ENCODE results near the gene EPDR1.
A peak's percentile ranks its signal among the peaks of the same experiment; 100 is the strongest.

EPDR1 gene

DNA sequence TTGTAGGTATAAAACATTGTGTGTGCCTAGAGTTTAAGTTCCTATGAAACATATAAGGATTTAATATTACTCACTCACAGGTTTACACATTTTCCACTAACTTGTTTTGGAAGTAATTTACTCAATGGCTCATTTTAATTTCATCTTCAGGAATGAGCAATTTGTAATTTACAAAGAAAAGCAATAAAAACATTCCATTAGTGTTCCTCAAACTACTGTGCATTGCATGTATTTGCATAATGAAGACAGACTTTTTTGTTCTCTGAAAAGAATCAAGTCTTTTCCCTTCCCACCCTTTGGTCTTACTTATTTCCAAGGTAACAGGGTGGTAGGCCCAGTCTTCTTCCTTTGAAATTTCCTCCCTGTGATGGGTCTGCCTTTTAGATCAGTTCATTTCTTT lies 61.2 kb downstream of the EPDR1 start:
- no peak for DNase-seq

DNA sequence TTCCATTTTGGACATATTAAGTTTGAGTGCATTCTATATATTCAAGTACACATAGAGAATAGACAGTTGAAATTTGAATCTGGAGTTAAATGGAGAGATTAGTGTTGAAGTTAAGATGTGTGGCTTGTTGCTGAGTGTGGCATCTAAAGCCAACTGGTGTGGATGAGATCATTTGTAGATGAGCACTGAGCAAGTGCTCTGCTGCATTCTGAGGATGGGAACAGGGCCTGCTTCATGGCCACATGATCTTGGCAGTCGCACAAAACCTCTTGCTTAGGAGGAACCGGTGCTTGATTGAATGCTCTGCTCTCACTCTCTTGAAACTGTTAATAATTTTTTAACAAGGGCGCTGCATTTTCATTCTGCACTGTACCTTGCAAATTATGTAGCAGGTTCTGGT lies 62.0 kb downstream of the EPDR1 start:
- DNase-seq: no peak

DNA sequence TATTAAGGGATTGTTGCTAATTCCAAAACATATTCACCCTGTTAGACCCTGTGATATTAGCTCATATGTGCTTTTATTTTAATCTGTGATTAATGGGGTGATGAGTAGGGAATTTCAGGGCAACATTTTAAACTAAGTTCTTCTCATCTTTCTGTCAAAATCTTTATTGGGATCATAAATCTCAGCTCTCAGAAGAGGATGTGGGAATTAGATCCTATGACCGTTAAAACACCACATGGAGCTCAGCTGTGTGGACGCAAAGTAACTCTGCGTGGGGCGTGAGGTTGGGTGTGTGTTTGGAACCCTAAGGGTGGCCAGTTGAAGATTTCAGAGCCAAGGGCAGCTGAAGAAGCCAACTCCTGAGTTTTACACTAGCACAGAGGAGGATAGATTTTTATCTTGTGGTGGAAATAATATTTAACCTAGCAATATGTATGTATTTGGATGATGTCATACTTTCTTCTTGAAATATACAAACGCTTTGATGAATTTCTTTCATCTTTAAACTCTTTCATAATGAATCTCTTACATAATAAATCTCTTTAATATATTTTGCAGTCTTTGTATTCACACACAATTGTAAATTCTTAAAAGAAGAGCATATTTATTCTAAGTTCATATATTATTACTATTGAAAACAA lies 64.4 kb downstream of the EPDR1 start:
- no peak for DNase-seq

DNA sequence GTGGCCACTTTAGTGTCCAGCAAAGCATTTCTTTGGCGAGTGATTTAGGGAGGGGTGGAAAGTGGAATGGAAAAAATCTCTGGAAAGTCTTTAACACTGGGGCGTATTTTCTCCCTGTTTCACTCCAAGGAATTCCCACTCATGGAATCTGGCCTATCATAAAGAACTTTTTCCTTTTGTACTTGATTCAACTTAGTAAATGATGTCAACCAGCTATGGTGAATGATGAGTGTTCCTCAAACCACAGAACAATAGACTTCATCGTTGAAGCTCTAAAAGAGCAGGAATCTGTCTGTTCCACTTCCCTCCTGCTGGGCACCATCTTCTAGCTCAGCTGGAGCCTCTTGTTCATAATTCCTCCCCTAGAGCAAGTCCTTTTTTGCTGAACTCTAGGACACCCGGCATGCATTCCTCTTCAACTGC lies 66.5 kb downstream of the EPDR1 start:
- peak; percentile 36 for DNase-seq

DNA sequence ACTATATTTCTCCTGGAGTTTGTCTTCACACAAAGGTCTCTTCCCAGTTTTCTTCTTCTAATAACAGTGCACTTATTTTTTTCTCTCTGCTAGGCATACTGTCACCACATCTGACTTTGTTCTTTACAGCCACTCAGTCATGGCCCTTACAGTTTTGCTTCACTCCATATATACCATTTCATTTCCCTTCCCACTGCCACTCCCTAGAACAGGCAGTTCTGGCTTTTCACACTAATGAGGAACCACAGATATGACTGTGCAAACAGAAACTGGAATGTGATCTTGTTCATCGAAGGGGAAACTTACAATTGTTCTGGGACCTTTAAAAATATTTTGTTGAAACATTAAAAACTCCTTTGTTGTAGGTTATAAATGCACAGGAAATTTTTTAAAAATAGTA lies 67.3 kb downstream of the EPDR1 start:
- DNase-seq: no peak

DNA sequence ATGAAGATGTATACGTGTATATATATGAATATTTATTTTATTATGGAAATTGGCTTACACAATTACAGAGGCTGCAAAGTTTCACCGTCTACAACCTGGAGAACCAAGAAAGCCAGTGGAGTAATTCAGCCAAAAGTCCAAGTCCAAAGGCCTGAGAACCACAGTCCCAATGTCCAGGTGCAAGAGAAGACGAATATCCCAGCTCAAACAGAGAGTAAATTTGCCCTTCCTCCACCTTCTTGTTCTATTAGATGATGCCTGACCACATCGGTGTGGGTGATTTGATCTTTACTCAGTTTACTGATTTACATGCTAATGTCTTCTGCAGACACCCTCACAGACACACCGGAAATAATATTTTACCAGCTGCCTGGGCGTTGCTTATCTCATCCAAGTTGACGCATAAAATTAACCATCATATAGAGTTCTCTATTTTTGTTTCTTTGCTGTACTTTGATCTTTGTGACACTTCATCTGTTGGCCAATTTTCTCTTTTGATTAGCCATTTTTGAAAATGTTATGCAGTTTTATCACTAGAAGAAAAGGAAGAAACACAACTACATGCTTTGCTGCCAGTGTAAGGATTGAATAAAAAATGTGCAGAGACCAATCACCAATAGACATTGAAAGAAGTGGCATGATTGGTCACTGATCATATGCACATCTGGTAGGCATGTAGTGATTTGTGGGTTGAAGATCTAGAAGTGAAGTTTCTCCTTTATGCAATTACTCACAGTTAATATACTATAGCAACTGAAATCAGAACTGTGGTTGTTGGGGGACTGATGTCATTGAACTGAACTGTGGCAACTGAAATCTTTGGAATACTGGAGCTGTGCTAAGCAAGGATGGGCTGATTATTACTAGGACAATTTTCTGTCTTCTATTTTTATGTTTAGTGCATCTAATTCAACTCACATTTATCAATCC lies 68.5 kb downstream of the EPDR1 start:
- DNase-seq: no peak

DNA sequence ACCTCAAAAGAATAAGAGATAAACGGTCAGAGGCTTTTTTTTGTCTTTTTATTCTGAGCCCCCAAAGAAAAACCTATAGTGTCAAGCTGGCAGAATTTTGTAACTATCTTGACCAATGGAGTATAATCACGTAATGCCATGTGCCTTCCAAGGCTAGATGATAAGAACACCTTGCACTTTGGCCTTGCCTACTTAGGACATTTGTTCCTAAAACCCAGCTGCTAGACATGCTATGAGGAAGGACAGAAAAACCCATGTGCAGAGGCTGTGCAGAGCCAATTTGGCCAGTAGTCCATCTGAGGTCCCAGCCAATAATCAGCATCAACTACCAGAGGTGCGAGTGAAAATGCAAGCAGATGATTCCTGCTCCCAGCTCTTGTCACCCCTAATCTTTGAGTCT lies 69.9 kb downstream of the EPDR1 start:
- DNase-seq: no peak

DNA sequence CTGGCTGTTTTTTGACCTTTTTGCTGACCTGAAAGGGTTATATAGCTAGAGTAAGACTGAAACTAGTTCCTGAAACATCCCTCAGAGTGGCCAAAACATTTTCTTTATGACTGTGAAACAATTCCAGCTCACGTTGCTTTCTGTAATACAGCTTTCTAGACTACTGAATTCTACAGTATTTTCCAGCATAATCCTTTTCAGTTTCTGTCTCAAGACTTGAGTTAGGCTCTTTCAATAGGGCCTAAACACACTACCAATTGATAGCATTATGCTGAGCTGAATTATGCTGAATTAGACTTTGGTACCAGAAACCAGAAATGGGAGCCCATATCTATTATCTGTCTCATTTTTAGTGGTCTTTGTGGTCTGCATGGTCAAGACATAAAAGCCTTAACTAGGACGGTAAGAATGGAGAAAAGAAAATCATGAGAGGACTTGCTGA lies 72.6 kb downstream of the EPDR1 start:
- no peak for DNase-seq

DNA sequence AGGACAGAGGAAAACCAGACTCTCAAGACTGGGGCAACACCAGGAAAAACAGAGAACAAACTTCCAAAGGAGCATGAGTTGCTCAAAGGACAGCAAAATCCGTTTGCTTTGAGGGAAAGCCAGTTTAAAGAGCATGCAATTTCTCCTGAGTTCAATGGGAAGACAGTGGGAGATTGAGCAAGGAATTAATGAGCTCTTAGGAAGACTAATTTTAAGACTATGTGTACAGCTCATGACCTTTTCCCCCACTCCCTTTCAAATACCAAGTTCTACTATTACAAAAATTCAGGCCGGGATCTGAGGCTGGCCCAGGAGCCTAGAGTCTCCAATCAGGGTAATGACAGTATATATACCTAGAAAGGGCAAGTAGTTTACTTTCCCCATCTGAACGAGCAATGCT lies 79.2 kb downstream of the EPDR1 start:
- DNase-seq: no peak

DNA sequence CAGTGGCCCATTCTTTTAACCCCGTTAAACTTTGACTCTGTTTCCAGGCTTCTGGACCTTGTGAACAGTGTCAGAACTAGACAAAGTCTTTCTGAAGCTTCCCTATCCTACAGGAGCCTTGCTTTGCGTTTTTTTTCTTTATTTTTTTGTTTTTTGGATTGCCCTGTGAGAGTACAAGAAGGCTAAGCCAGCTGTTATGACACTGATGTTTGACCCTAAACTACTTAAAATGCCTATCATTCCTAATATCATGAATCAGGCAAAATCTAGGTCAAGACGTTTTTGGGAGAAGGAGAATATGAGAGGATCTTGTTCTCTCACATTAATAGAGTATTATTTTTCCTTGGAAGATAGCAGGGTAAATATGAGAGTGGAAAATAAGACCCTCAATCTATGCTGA lies 79.8 kb downstream of the EPDR1 start:
- peak; percentile 3 for DNase-seq

Data from fibroblast of skin of abdomen (primary cell).